ENCODE measurements around the gene PPP2R2B. TPM values are rescaled to one million over a fixed set of nuclear protein-coding genes. Genes with fewer than 3 reads are reported as not detected.

Gene PPP2R2B
- total RNA-seq, 4 donors from 2014 or later = 1.2 to 2.9 (median 1.9) TPM

DNA sequence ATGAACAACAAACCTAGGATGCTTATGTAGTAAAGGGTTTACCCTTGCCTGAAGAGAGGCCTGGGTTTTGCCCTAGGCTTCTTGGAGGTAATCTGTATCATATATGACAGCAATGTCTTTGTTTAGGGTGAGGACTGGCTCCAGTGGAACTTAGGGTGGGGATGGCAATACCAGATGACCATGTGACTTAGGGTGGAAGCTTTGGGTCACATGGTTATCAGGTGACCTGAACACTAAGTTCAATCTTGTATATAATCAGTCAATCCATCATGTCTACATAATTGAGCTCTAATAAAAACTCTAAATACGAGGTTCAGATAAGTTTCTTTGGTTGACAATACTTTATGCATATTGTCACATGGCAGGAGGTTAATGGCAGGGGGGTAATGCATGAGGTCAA lies 10.6 kb upstream of the PPP2R2B start:
- H3K4me3 ChIP-seq = no peak overlapping the region
- no peaks in the 10 kb centered on the region for H3K9me3 ChIP-seq
- H3K36me3 ChIP-seq = no peaks in the 10 kb centered on the region
- no peaks in the 10 kb centered on the region for H3K4me1 ChIP-seq
- TF ChIP-seq, protein P1, sequence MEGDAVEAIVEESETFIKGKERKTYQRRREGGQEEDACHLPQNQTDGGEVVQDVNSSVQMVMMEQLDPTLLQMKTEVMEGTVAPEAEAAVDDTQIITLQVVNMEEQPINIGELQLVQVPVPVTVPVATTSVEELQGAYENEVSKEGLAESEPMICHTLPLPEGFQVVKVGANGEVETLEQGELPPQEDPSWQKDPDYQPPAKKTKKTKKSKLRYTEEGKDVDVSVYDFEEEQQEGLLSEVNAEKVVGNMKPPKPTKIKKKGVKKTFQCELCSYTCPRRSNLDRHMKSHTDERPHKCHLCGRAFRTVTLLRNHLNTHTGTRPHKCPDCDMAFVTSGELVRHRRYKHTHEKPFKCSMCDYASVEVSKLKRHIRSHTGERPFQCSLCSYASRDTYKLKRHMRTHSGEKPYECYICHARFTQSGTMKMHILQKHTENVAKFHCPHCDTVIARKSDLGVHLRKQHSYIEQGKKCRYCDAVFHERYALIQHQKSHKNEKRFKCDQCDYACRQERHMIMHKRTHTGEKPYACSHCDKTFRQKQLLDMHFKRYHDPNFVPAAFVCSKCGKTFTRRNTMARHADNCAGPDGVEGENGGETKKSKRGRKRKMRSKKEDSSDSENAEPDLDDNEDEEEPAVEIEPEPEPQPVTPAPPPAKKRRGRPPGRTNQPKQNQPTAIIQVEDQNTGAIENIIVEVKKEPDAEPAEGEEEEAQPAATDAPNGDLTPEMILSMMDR (IDR thresholded peaks at IDR 0.05) = no peak
- no peak for TF ChIP-seq POLR2A (IDR thresholded peaks at IDR 0.05)
- H3K27ac ChIP-seq = no peak overlapping the region
- no peak for DNase-seq
- H3K27me3 ChIP-seq = no peaks in the 10 kb centered on the region

- TF ChIP-seq, protein P1 (IDR thresholded peaks at IDR 0.05) = no peak
- TF ChIP-seq POLR2A (IDR thresholded peaks at IDR 0.05) = no peak
- H3K9me3 ChIP-seq = no peaks in the 10 kb centered on the region
- no peaks in the 10 kb centered on the region for H3K4me1 ChIP-seq
- DNase-seq = no peak
- H3K36me3 ChIP-seq = no peaks in the 10 kb centered on the region
- H3K4me3 ChIP-seq = no peak overlapping the region
- no peaks in the 10 kb centered on the region for H3K27me3 ChIP-seq
- H3K27ac ChIP-seq = no peak overlapping the region
Measured at GRCh38 chr5:146888351-146888978, 9.9 kb upstream of the PPP2R2B start.

GRCh38 chr5:146884066-146884626 lies 5.6 kb upstream of the PPP2R2B start:
- no peaks in the 10 kb centered on the region for H3K9me3 ChIP-seq
- H3K4me3 ChIP-seq = no peak overlapping the region
- H3K27ac ChIP-seq = no peak overlapping the region
- DNase-seq = no peak
- H3K27me3 ChIP-seq = no peaks in the 10 kb centered on the region
- no peaks in the 10 kb centered on the region for H3K36me3 ChIP-seq
- no peak for TF ChIP-seq POLR2A (IDR thresholded peaks at IDR 0.05)
- TF ChIP-seq, protein P1 (IDR thresholded peaks at IDR 0.05) = no peak
- no peaks in the 10 kb centered on the region for H3K4me1 ChIP-seq

- Histone ChIP-seq H3K27me3 (peaks cover 0 to 2% of the 10 kb centered on the region in 2 donors), H3K9me3 (no peaks in the 10 kb centered on the region), H3K4me3 (no peak overlapping the region), H3K4me1 (peaks cover 0 to 3% (median 0%) of the 10 kb centered on the region in 4 donors), H3K36me3 (no peaks in the 10 kb centered on the region), H3K27ac (no peak overlapping the region)
- no peak for DNase-seq
- no peak for TF ChIP-seq POLR2A (IDR thresholded peaks at IDR 0.05)
- TF ChIP-seq, protein P1 (IDR thresholded peaks at IDR 0.05) = no peak
Measured at GRCh38 chr5:146883511-146883910, 5.0 kb upstream of the PPP2R2B start.

DNA sequence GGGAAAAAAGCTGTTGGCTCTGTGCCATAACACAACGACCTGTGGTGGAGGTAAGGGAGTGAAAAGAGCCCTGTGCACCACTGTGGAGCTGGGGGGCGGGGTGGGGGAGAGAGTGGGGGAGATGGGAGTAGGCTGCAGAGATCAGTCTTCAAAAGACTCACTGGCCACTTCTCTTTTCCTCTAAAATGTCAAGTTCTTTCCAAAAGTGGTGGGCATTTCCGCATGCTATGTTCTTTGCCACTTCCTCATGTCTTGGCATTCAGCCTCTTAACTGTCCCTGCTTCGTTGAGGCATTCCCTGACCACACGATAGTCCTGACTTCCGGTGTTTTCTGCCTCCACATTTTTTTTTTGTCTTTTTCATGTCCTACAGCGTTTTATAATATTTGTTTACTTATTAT lies 2.4 kb upstream of the PPP2R2B start:
- TF ChIP-seq POLR2A (IDR thresholded peaks at IDR 0.05) = no peak
- TF ChIP-seq, protein P1 (IDR thresholded peaks at IDR 0.05) = no peak
- Histone ChIP-seq H3K36me3 (no peaks in the 10 kb centered on the region), H3K27me3 (peaks cover 0 to 11% of the 10 kb centered on the region in 2 donors), H3K4me1 (peaks cover 0 to 14% (median 0%) of the 10 kb centered on the region in 4 donors), H3K27ac (no peak overlapping the region), H3K4me3 (no peak overlapping the region), H3K9me3 (no peaks in the 10 kb centered on the region)
- DNase-seq = no peak

Measured in Peyer's patch (tissue), 4 donors.